ENCODE results near the gene BMPR1A. TPM values are rescaled to one million over a fixed set of nuclear protein-coding genes. Genes with fewer than 3 reads are reported as not detected.
"Not testable (repeated sequence)": the region's sequence is repeated elsewhere in the genome, so short reads cannot be mapped to it uniquely, and the experiment has no call there.

Gene BMPR1A
- total RNA-seq, 2 experiments from 2014 or later = 2.9 to 6.8 TPM

GRCh38 chr10:86968994-86969355 lies 212.6 kb downstream of the BMPR1A start:
- CTCF ChIA-PET = interaction anchor here (1.1 to 1.2 kb wide), 2 partner anchors 32 to 257 kb away, joined by 3 to 4 read pairs; no protein-coding TSS in a partner anchor
- intact Hi-C loops (cut with micrococcal nuclease) = no loop called here
- no peak overlapping the region for H3K27ac Mint-ChIP-seq
- peak overlapping the region; percentile 9 for H3K4me3 Mint-ChIP-seq
- no peaks in the 10 kb centered on the region for H3K27me3 Mint-ChIP-seq (ENCODE audit: low read depth)
- no peaks in the 10 kb centered on the region for H3K9me3 Mint-ChIP-seq
- H3K4me1 Mint-ChIP-seq (ENCODE audit: low read depth) = peaks cover 46% of the 10 kb centered on the region
- DNase-seq = no peak
- no peaks in the 10 kb centered on the region for H3K36me3 Mint-ChIP-seq (ENCODE audit: low read depth)

GRCh38 chr10:86969421-86970041 lies 213.1 kb downstream of the BMPR1A start:
- intact Hi-C loops (cut with micrococcal nuclease) = loop anchor here (5.0 kb wide), 2 partner anchors 447 to 567 kb away; partner anchors contain the start of gene WAPL
- no peak for DNase-seq
- Mint-ChIP-seq H3K27me3 (ENCODE audit: low read depth) (no peaks in the 10 kb centered on the region), H3K36me3 (ENCODE audit: low read depth) (no peaks in the 10 kb centered on the region), H3K4me3 (peak overlapping the region; percentile 10), H3K4me1 (ENCODE audit: low read depth) (peaks cover 46% of the 10 kb centered on the region), H3K9me3 (no peaks in the 10 kb centered on the region), H3K27ac (no peak overlapping the region)
- CTCF ChIA-PET = interaction anchor here (0.6 to 1.2 kb wide), 4 partner anchors 31 to 410 kb away, joined by 3 to 6 read pairs (median 4); no protein-coding TSS in a partner anchor

- Mint-ChIP-seq H3K4me1 (ENCODE audit: low read depth) (peaks cover 46% of the 10 kb centered on the region), H3K4me3 (peak overlapping the region; percentile 66), H3K9me3 (no peaks in the 10 kb centered on the region), H3K27ac (no peak overlapping the region), H3K36me3 (ENCODE audit: low read depth) (no peaks in the 10 kb centered on the region), H3K27me3 (ENCODE audit: low read depth) (no peaks in the 10 kb centered on the region)
- CTCF ChIA-PET = interaction anchor here (0.6 to 1.1 kb wide), 5 partner anchors 10 to 411 kb away, joined by 3 to 6 read pairs (median 3); no protein-coding TSS in a partner anchor
- DNase-seq = no peak
- intact Hi-C loops (cut with micrococcal nuclease) = loop anchor here (5.0 kb wide), 2 partner anchors 448 to 568 kb away; partner anchors contain the start of gene WAPL
Measured at GRCh38 chr10:86970162-86970981, 214.0 kb downstream of the BMPR1A start.

GRCh38 chr10:86970982-86971231 lies 214.5 kb downstream of the BMPR1A start:
- Mint-ChIP-seq H3K4me1 (ENCODE audit: low read depth) (peaks cover 41% of the 10 kb centered on the region), H3K9me3 (no peaks in the 10 kb centered on the region), H3K4me3 (peak overlapping the region; percentile 66), H3K27ac (no peak overlapping the region), H3K27me3 (ENCODE audit: low read depth) (no peaks in the 10 kb centered on the region), H3K36me3 (ENCODE audit: low read depth) (no peaks in the 10 kb centered on the region)
- DNase-seq = no peak
- intact Hi-C loops (cut with micrococcal nuclease) = loop anchor here (1.0 to 5.0 kb wide), 4 partner anchors 113 to 569 kb away; partner anchors contain the start of genes GLUD1 and WAPL
- CTCF ChIA-PET = interaction anchor here (1.0 to 1.1 kb wide), 3 partner anchors 10 to 126 kb away, joined by 3 to 4 read pairs (median 3); no protein-coding TSS in a partner anchor

GRCh38 chr10:86971232-86971991 lies 215.0 kb downstream of the BMPR1A start:
- peak; percentile 83 for DNase-seq
- H3K4me3 Mint-ChIP-seq = peak overlapping the region; percentile 72
- H3K36me3 Mint-ChIP-seq (ENCODE audit: low read depth) = no peaks in the 10 kb centered on the region
- CTCF ChIA-PET = interaction anchor here (1.0 to 1.1 kb wide), 3 partner anchors 11 to 126 kb away, joined by 3 to 4 read pairs (median 3); no protein-coding TSS in a partner anchor
- peaks cover 35% of the 10 kb centered on the region for H3K4me1 Mint-ChIP-seq (ENCODE audit: low read depth)
- intact Hi-C loops (cut with micrococcal nuclease) = loop anchor here (1.0 to 5.0 kb wide), 4 partner anchors 113 to 569 kb away; partner anchors contain the start of genes GLUD1 and WAPL
- H3K27me3 Mint-ChIP-seq (ENCODE audit: low read depth) = no peaks in the 10 kb centered on the region
- peak overlapping the region; percentile 56 for H3K27ac Mint-ChIP-seq
- H3K9me3 Mint-ChIP-seq = no peaks in the 10 kb centered on the region

- Mint-ChIP-seq H3K9me3 (no peaks in the 10 kb centered on the region), H3K4me1 (ENCODE audit: low read depth) (peaks cover 24% of the 10 kb centered on the region), H3K36me3 (ENCODE audit: low read depth) (no peaks in the 10 kb centered on the region), H3K27me3 (ENCODE audit: low read depth) (no peaks in the 10 kb centered on the region), H3K27ac (no peak overlapping the region), H3K4me3 (peak overlapping the region; percentile 17)
- CTCF ChIA-PET = no interaction called here
- no peak for DNase-seq
- intact Hi-C loops (cut with micrococcal nuclease) = loop anchor here (5.0 kb wide), 2 partner anchors 450 to 570 kb away; partner anchors contain the start of gene WAPL
Measured at GRCh38 chr10:86972613-86973380, 216.4 kb downstream of the BMPR1A start.

- Mint-ChIP-seq H3K36me3 (ENCODE audit: low read depth) (no peaks in the 10 kb centered on the region), H3K27ac (no peak overlapping the region), H3K4me1 (ENCODE audit: low read depth) (peaks cover 16% of the 10 kb centered on the region), H3K9me3 (no peaks in the 10 kb centered on the region), H3K27me3 (ENCODE audit: low read depth) (no peaks in the 10 kb centered on the region), H3K4me3 (no peak overlapping the region)
- CTCF ChIA-PET = no interaction called here
- intact Hi-C loops (cut with micrococcal nuclease) = loop anchor here (5.0 kb wide), 2 partner anchors 452 to 572 kb away; partner anchors contain the start of gene WAPL
- DNase-seq = no peak
Measured at GRCh38 chr10:86974484-86974883, 218.1 kb downstream of the BMPR1A start.

GRCh38 chr10:86976362-86977056 lies 220.1 kb downstream of the BMPR1A start:
- Mint-ChIP-seq H3K9me3 (no peaks in the 10 kb centered on the region), H3K27me3 (ENCODE audit: low read depth) (no peaks in the 10 kb centered on the region), H3K27ac (no peak overlapping the region), H3K4me3 (no peak overlapping the region), H3K36me3 (ENCODE audit: low read depth) (no peaks in the 10 kb centered on the region), H3K4me1 (ENCODE audit: low read depth) (peaks cover 6% of the 10 kb centered on the region)
- intact Hi-C loops (cut with micrococcal nuclease) = no loop called here
- CTCF ChIA-PET = interaction anchor here (0.9 to 1.2 kb wide), 2 partner anchors 26 to 38 kb away, joined by 4 to 8 read pairs; no protein-coding TSS in a partner anchor
- DNase-seq = no peak

GRCh38 chr10:86978457-86978856 lies 222.0 kb downstream of the BMPR1A start:
- intact Hi-C loops (cut with micrococcal nuclease); H3K27me3 Mint-ChIP-seq (ENCODE audit: low read depth): not testable (repeated sequence)

GRCh38 chr10:86979296-86979818 lies 222.9 kb downstream of the BMPR1A start:
- intact Hi-C loops (cut with micrococcal nuclease) = no loop called here
- CTCF ChIA-PET = no interaction called here
- no peaks in the 10 kb centered on the region for H3K27me3 Mint-ChIP-seq (ENCODE audit: low read depth)
- no peaks in the 10 kb centered on the region for H3K9me3 Mint-ChIP-seq
- H3K27ac Mint-ChIP-seq = no peak overlapping the region
- no peaks in the 10 kb centered on the region for H3K36me3 Mint-ChIP-seq (ENCODE audit: low read depth)
- H3K4me3 Mint-ChIP-seq = no peak overlapping the region
- no peak for DNase-seq
- H3K4me1 Mint-ChIP-seq (ENCODE audit: low read depth) = no peaks in the 10 kb centered on the region

More at GRCh38 chr10:86978457-86978856, 222.0 kb downstream of the BMPR1A start:
- DNase-seq; CTCF ChIA-PET; H3K27ac Mint-ChIP-seq; H3K9me3 Mint-ChIP-seq; H3K4me3 Mint-ChIP-seq; H3K4me1 Mint-ChIP-seq (ENCODE audit: low read depth); H3K36me3 Mint-ChIP-seq (ENCODE audit: low read depth): not testable (repeated sequence)

- H3K4me1 Mint-ChIP-seq (ENCODE audit: low read depth) = no peaks in the 10 kb centered on the region
- no peak for DNase-seq
- H3K9me3 Mint-ChIP-seq = no peaks in the 10 kb centered on the region
- H3K4me3 Mint-ChIP-seq = no peak overlapping the region
- no peaks in the 10 kb centered on the region for H3K27me3 Mint-ChIP-seq (ENCODE audit: low read depth)
- H3K27ac Mint-ChIP-seq = no peak overlapping the region
- H3K36me3 Mint-ChIP-seq (ENCODE audit: low read depth) = no peaks in the 10 kb centered on the region
- intact Hi-C loops (cut with micrococcal nuclease) = no loop called here
- CTCF ChIA-PET = no interaction called here
Measured at GRCh38 chr10:86979977-86980448, 223.6 kb downstream of the BMPR1A start.
